CD14-positive monocyte (primary cell): Measurements from ENCODE around the gene CAMK4. TPM values are rescaled to one million over a fixed set of nuclear protein-coding genes. Genes with fewer than 3 reads are reported as not detected.
A peak's percentile ranks its signal among the peaks of the same experiment; 100 is the strongest.
"Not testable (repeated sequence)": the region's sequence is repeated elsewhere in the genome, so short reads cannot be mapped to it uniquely, and the experiment has no call there.

Experiments used
- DNase-seq, 3 donors: peaks; one replicate each; pipeline ENCODE4 v3.0.0-alpha.2; 2011 to 2022
- H2AFZ ChIP-seq: 2 replicates; pipeline ENCODE4 v1.6.0; 2012; ENCODE audit warnings: mild to moderate bottlenecking, low read depth, low read length, inconsistent platforms; ENCODE audit not compliant: insufficient read depth, poor library complexity, severe bottlenecking
- H3K27ac ChIP-seq, 2 donors: 1 replicate in 1 of 2; 2 replicates in 1 of 2; pipeline ENCODE4 v1.5.1; 2012 to 2013; ENCODE audit warnings: low read length in 2 of 2, control low read depth in 1 of 2, inconsistent platforms in 1 of 2, low read depth in 1 of 2, mild to moderate bottlenecking in 1 of 2
- H3K27me3 ChIP-seq, 2 donors: one replicate each; pipeline versions ENCODE4 v1.6.0 to v1.6.1; 2011 to 2013; ENCODE audit warnings: low read length in 2 of 2; ENCODE audit not compliant: control insufficient read depth in 2 of 2, insufficient read depth in 2 of 2
- H3K36me3 ChIP-seq, 2 donors: replicated peaks in 1 of 2; 1 replicate in 1 of 2; 2 replicates in 1 of 2; pipeline versions ENCODE4 v1.5.1 to v1.6.1; 2012 to 2013; ENCODE audit warnings: low read length in 2 of 2, control low read depth in 1 of 2, inconsistent platforms in 1 of 2, mild to moderate bottlenecking in 1 of 2; ENCODE audit not compliant: insufficient read depth in 2 of 2, control insufficient read depth in 1 of 2
- H3K4me1 ChIP-seq, 2 donors: 1 replicate in 1 of 2; 2 replicates in 1 of 2; pipeline versions ENCODE4 v1.5.1 to v1.6.1; 2012 to 2013; ENCODE audit warnings: low read length in 2 of 2, control low read depth in 1 of 2, inconsistent platforms in 1 of 2, mild to moderate bottlenecking in 1 of 2, moderate library complexity in 1 of 2; ENCODE audit not compliant: insufficient read depth in 2 of 2, control insufficient read depth in 1 of 2
- H3K4me2 ChIP-seq: replicated peaks from 2 replicates; pipeline ENCODE3; 2012; ENCODE audit warnings: low read length, moderate library complexity, mild to moderate bottlenecking; ENCODE audit not compliant: poor library complexity, severe bottlenecking; ENCODE audit errors: extremely low read depth
- H3K4me3 ChIP-seq, 3 experiments: fragments of 200-600 bp in 1 of 3; sonication (generic) in 1 of 3; replicated peaks in 1 of 3; 1 replicate in 2 of 3; 2 replicates in 1 of 3; pipeline ENCODE4 v1.5.1; 2011 to 2013; ENCODE audit warnings: low read length in 3 of 3, mild to moderate bottlenecking in 3 of 3, control low read depth in 2 of 3, low read depth in 2 of 3, inconsistent platforms in 1 of 3, moderate library complexity in 1 of 3
- H3K79me2 ChIP-seq: 2 replicates; pipeline ENCODE4 v1.6.0; 2012; ENCODE audit warnings: mild to moderate bottlenecking, control low read depth, inconsistent platforms, low read length, moderate library complexity; ENCODE audit not compliant: insufficient read depth
- H3K9ac ChIP-seq: 2 replicates; pipeline ENCODE4 v1.6.0; 2017; ENCODE audit warnings: low read length, mild to moderate bottlenecking; ENCODE audit not compliant: insufficient read depth, poor library complexity, severe bottlenecking
- H3K9me3 ChIP-seq, 2 donors: replicated peaks in 1 of 2; 1 replicate in 1 of 2; 2 replicates in 1 of 2; pipeline versions ENCODE4 v1.5.1 to v1.6.1; 2012 to 2013; ENCODE audit warnings: low read length in 2 of 2, control low read depth in 1 of 2; ENCODE audit not compliant: control insufficient read depth in 1 of 2, insufficient read depth in 1 of 2
- H4K20me1 ChIP-seq: 2 replicates; pipeline ENCODE4 v1.6.0; 2012; ENCODE audit warnings: mild to moderate bottlenecking, low read length, control low read depth, moderate library complexity; ENCODE audit not compliant: insufficient read depth
- H3K27ac Mint-ChIP-seq, 7 donors: one replicate each; pipeline ENCODE4 v1.8.0; 2020; ENCODE audit warnings: mild to moderate bottlenecking in 7 of 7, mixed read lengths in 7 of 7, moderate library complexity in 6 of 7, inconsistent platforms in 2 of 7
- H3K27me3 Mint-ChIP-seq, 3 donors: one replicate each; pipeline ENCODE4 v1.8.0; 2021 to 2022; ENCODE audit warnings: low read depth in 3 of 3, mild to moderate bottlenecking in 3 of 3, mixed read lengths in 3 of 3, moderate library complexity in 3 of 3, inconsistent platforms in 1 of 3
- H3K36me3 Mint-ChIP-seq, 2 donors: one replicate each; pipeline ENCODE4 v1.8.0; 2020; ENCODE audit warnings: mixed read lengths in 2 of 2, inconsistent platforms in 1 of 2, mild to moderate bottlenecking in 1 of 2
- H3K4me1 Mint-ChIP-seq: one replicate; pipeline ENCODE4 v1.8.0; 2020; ENCODE audit warnings: mild to moderate bottlenecking, mixed read lengths
- H3K4me3 Mint-ChIP-seq, 2 donors: one replicate each; pipeline ENCODE4 v1.8.0; 2020; ENCODE audit warnings: mild to moderate bottlenecking in 2 of 2, mixed read lengths in 2 of 2, moderate library complexity in 1 of 2
- H3K9me3 Mint-ChIP-seq, 7 donors: one replicate each; pipeline ENCODE4 v1.8.0; 2020 to 2022; ENCODE audit warnings: mixed read lengths in 7 of 7, mild to moderate bottlenecking in 6 of 7, moderate library complexity in 6 of 7, inconsistent platforms in 2 of 7
- CTCF ChIP-seq: fragments of 200-600 bp; IDR thresholded peaks from one replicate; pipeline ENCODE4 v1.8.0; 2022; ENCODE audit warnings: antibody characterized with exemption, mild to moderate bottlenecking
- WGBS: methylation state at CpG from one replicate; pipeline ENCODE4 v1.1.5; 2013; ENCODE audit warnings: missing lambda C conversion rate; ENCODE audit not compliant: insufficient coverage; 5-methylcytosine and 5-hydroxymethylcytosine counted together
- intact Hi-C, 2 donors: fragments of 100-400 bp; cut with micrococcal nuclease; formaldehyde crosslinking; loops; one replicate each; pipeline versions ENCODE4 v1.15.0 to v1.15.1; 2023
- polyA plus RNA-seq, 3 donors: library from polyadenylated mRNA; depleted of rRNA in 1 of 3; unstranded in 2 of 3; stranded (reverse) in 1 of 3; fragments of 300-500 nt in 2 of 3; fragments of >200 nt in 1 of 3; fragmentation: Illumina TruSeq in 2 of 3; gene quantifications; 1 replicate in 2 of 3; 2 replicates in 1 of 3; pipeline ENCODE4 v1.2.3, GENCODE V29; 2012 to 2021

The CAMK4 gene
- polyA plus RNA-seq, 3 donors: 0.24 to 0.28 TPM; not detected in 1

GRCh38 chr5:111255169-111255568 lies 31.0 kb downstream of the CAMK4 start:
- no peaks in the 10 kb centered on the region for H3K36me3 Mint-ChIP-seq
- Histone ChIP-seq H2AFZ (no peak overlapping the region), H3K79me2 (no peaks in the 10 kb centered on the region), H3K9ac (no peak overlapping the region), H3K4me2 (no peak overlapping the region), H3K4me3 (no peak overlapping the region), H3K4me1 (no peaks in the 10 kb centered on the region), H3K36me3 (no peaks in the 10 kb centered on the region), H3K27me3 (no peaks in the 10 kb centered on the region), H4K20me1 (no peaks in the 10 kb centered on the region), H3K27ac (no peak overlapping the region), H3K9me3 (no peaks in the 10 kb centered on the region)
- DNase-seq: no peak
- no peak for TF ChIP-seq CTCF
- H3K9me3 Mint-ChIP-seq: peaks cover 0 to 3% (median 0%) of the 10 kb centered on the region in 7 donors
- no peak overlapping the region for H3K27ac Mint-ChIP-seq
- H3K27me3 Mint-ChIP-seq: peaks cover 0 to 2% (median 0%) of the 10 kb centered on the region in 3 donors
- H3K4me1 Mint-ChIP-seq: no peaks in the 10 kb centered on the region
- no CpG with 5 or more reads among the region's 1 CpG for WGBS
- no peak overlapping the region for H3K4me3 Mint-ChIP-seq
- intact Hi-C loops: no loop called here

- Histone ChIP-seq H4K20me1 (no peaks in the 10 kb centered on the region), H3K4me3 (no peak overlapping the region), H3K4me2 (no peak overlapping the region), H3K27me3 (no peaks in the 10 kb centered on the region), H2AFZ (no peak overlapping the region), H3K4me1 (no peaks in the 10 kb centered on the region), H3K36me3 (no peaks in the 10 kb centered on the region), H3K79me2 (no peaks in the 10 kb centered on the region), H3K9me3 (no peaks in the 10 kb centered on the region), H3K9ac (no peak overlapping the region), H3K27ac (no peak overlapping the region)
- Mint-ChIP-seq H3K4me3 (peak overlapping the region in 1 of 2 donors; percentile 30), H3K36me3 (no peaks in the 10 kb centered on the region), H3K27ac (no peak overlapping the region), H3K27me3 (no peaks in the 10 kb centered on the region), H3K9me3 (peaks cover 0 to 3% (median 0%) of the 10 kb centered on the region in 7 donors), H3K4me1 (no peaks in the 10 kb centered on the region)
- intact Hi-C loops: no loop called here
- no CpG with 5 or more reads among the region's 1 CpG for WGBS
- no peak for DNase-seq
- TF ChIP-seq CTCF: no peak
Observed at GRCh38 chr5:111256128-111256527, 31.9 kb downstream of the CAMK4 start.

GRCh38 chr5:111257610-111258009 lies 33.4 kb downstream of the CAMK4 start:
- H3K4me3 Mint-ChIP-seq, H3K4me3 ChIP-seq, DNase-seq, intact Hi-C loops, H2AFZ ChIP-seq, H3K27ac Mint-ChIP-seq, H3K9me3 Mint-ChIP-seq, H4K20me1 ChIP-seq, H3K79me2 ChIP-seq, H3K36me3 Mint-ChIP-seq, H3K4me1 Mint-ChIP-seq, H3K27ac ChIP-seq, H3K4me2 ChIP-seq, H3K4me1 ChIP-seq, H3K9me3 ChIP-seq, H3K9ac ChIP-seq, H3K27me3 Mint-ChIP-seq, H3K27me3 ChIP-seq, H3K36me3 ChIP-seq: not testable (repeated sequence)
- WGBS: 95% methylated on average over 2 of the region's 4 CpGs
